HG03175 (cell line): ENCODE results near the gene YPEL3.
A peak's percentile ranks its signal among the peaks of the same experiment; 100 is the strongest.
"Not testable (repeated sequence)": the region's sequence is repeated elsewhere in the genome, so short reads cannot be mapped to it uniquely, and the experiment has no call there.

Experiments
- ATAC-seq: cut with Tn5 transposase; IDR thresholded peaks from one replicate; pipeline ENCODE4 v1.9.1; 2021; ENCODE audit warnings: mild to moderate bottlenecking, moderate library complexity; ENCODE audit not compliant: unreplicated experiment

Gene YPEL3

DNA sequence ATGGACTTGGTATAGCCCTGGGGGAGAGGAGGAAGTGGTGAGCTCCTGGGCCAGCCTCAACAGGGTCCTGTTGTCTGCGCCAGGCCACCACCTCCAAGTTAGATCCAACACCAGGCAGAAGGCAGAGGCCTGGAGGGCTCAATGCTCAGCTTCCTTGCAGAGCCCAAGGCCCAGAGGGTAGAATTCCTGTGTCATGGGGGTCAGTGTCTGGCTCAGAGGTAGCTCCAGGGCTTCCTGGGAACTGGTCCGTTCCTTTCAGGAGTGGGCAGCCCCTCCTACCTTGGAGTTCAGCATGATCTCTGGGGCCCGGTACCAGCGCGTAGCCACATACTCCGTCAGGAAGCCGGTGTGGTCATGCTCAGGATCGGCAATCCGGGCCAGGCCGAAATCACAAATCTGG is 21.8 kb upstream of the YPEL3 start:
- ATAC-seq = no peak

- ATAC-seq = no peak
Observed at GRCh38 chr16:30116291-30117207, 20.5 kb upstream of the YPEL3 start.

GRCh38 chr16:30115238-30115637 is 19.2 kb upstream of the YPEL3 start:
- no peak for ATAC-seq

DNA sequence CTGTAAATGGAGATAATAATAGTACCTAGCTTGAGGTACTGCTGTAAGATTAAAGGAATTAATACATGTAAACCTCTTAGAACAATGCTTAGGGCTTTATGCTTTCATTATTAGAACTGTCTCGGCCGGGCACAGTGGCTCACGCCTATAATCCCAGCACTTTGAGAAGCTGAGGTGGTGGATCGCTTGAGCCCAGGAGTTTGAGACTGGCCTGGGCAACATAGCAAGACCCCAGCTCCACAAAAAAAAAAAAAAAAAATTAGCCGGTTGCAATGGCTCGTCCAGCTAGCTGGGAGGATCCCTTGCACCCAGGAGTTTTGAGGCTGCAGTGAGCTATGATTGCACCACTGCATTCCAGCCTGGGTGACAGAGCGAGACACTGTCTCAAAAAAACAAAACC is 18.8 kb upstream of the YPEL3 start:
- ATAC-seq = not testable (repeated sequence)

- no peak for ATAC-seq
Observed at GRCh38 chr16:30114411-30114810, 18.4 kb upstream of the YPEL3 start.

DNA sequence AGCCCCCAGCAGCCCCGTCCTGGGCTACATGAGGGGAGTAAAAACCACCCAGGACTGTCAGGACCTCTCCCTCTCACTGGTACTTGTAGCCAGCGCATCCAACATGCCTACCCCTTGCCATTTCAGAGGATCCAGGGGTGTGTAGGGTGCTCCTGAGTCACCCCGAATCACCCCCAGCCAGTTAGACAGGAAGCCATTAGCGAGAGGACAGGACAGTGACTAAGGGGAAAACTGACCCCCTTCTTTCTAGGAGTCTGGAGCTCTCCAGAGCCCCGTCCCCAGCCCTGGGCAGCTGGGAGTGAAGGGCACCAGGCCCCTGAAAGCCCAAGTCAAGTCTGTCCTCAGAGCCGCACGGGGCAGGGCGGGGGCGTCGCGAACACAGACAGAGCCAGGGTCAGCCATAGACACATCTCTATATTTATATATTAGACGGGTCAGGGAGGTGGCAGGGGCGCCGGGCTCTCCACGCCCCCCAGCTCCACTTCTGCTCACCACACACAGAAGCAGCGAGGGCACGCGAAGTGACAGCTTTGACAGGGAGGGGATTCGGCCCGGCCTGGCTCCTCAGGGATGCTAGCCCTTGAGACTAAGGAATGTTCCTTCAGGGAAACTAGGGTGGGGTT is 17.8 kb upstream of the YPEL3 start:
- no peak for ATAC-seq

GRCh38 chr16:30113031-30113710 is 17.2 kb upstream of the YPEL3 start, which contains the start of gene GDPD3:
TSS of gene GDPD3 (minus strand) at chr16:30113537. CDS start at chr16:30113478, 59 bp downstream.
- ATAC-seq = no peak

DNA sequence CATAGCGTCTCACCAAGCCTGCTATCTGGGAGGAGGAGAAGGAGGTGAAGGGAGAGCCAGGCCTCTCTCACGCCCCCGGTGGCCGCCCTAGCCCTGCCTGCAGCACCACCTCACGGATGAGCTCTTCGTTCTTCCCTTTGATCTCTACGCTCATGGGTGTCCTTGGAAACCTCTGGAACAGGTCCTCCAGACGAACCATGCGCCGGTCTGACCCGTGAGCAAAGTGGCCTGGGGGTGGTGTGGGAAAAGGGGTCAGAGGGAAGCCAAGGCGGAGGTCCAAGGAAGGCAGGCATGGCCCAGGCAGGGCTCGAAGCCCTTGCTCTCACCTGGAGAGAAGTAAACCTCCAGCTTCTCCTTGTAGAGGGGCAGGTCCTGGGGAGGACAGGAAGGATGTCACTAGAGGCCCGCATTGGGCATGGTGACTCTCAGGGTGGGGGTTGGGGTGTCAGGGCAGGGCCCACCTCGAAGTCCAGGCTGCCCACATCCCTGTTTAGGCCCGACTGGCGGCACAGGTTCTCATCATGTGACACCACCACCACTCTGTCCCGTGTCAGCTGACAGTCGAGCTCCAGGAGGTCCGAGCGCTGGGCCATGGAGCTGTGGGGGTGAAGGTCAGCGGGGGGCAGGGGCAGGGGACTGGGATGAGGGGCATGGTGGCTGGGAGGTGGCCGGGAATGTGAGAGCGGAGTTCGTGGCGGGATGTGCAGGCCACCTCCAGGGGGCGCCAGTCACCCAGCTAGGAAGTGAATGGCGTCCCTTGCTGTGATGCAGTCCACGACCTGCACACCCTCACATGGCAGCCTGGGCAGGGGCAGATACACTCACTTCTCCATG is 16.4 kb upstream of the YPEL3 start:
- no peak for ATAC-seq

DNA sequence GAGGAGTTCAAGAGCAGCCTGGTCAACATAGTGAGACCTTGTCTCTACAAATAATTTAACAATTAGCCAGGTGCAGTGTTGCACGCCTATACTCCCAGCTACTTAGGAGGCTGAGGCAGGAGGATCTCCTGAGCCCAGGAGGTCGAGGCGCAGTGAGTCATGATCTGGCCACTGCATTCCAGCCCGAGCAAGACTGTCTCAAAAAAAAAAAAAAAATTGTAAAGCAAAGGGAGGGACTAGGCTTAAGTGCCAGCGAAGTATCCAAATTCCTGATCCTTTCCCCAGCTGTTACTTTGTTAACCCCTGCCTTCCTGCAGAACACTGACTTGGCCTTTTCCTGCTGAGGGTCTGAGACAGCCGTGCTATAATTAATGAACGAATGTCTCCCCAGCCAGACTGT is 14.6 kb upstream of the YPEL3 start:
- no peak for ATAC-seq

DNA sequence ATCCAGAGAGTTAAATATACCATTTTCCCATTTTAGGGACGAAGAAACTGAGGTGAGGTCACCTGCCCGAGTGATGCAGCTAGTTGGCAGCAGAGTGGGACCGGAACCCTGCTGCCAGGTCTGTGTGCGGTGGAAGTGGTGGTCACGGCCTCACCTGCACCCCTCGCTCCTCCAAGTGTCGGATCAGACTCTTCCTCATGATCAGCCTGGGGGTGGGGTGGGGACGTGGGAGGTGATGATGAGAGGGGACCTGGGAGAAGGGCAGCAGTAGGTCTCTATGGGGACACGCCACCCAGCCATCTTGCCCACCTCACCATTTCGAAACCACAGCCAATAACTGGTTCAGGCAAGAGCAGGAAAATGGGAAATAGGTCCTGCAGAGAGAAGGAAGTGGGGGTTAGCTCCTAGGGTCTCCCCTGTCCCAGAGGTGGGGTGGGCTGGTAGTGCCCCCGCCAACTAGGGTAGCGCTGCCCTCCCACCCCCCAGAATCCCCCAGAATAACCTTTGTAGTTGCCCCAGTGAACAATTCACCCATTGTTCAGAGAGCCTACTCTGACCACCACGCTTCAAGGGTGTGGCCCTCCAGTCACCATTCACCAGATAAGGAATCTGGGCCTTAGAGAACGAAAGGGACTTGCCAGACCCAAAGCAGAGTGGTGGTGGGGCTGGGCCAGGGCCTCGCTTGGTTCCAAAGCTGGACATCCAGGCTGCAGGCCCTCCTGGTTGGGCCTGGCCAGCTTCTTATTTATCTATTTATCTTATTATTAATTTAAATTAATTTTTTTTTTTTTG is 12.2 kb upstream of the YPEL3 start:
- ATAC-seq = no peak

DNA sequence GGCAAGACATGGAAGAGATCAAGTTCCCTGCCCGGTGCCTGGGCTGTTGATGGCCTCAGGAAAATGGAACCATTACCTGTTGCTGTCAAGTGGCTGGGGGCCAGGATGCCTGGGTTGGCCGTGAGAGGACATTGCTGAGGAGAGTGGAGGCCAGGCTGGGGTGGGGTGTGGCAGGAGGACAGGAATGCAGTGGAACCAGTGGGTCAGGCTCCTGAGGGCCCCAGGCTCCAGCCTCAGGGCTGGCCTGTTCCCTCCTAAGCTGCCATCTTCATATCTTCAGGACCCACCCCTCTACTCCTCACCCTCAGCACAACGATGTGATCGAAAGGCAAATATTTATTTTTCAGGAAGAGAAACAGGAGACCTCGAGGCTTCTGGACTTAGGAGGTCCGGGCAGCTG is 8.5 kb upstream of the YPEL3 start:
- ATAC-seq = no peak

- ATAC-seq = no peak
Observed at GRCh38 chr16:30104090-30104489, 8.1 kb upstream of the YPEL3 start.

DNA sequence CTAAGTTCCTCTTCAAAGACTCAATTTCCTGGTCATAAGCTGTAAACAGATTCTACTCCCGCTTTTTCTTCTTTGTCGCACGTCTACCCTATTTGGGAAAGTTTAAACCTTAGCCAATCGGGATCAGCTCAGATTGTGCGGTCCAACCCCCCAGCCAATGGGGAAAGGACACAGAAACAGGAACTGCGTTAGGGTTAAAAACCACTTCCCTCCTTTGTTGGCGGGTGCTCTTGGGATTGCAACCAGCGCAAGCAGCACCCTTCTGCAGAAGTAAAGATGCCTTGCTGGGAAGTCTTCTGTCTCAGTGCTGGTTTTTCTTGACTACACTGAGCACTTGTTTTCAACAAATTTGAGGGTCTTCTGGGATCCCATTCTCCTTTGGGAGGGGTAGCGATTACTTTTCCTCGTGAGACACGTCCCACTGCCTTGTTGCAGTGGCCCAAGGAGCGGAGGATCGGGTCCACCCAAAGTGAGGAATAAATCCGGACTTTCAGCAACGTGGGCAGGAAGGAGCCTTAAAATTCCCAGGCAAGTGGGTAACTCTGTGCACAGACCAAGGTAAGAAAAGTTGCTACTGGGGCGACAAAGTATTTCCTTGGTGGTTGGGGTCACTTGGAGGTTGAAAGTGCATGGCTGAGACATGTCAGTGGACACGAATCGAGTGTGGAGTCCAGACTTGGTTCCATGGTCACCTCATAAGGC is 1.0 kb upstream of the YPEL3 start:
- no peak for ATAC-seq

- ATAC-seq = no peak
Observed at GRCh38 chr16:30095166-30096078, 591 bp downstream of the YPEL3 start.

DNA sequence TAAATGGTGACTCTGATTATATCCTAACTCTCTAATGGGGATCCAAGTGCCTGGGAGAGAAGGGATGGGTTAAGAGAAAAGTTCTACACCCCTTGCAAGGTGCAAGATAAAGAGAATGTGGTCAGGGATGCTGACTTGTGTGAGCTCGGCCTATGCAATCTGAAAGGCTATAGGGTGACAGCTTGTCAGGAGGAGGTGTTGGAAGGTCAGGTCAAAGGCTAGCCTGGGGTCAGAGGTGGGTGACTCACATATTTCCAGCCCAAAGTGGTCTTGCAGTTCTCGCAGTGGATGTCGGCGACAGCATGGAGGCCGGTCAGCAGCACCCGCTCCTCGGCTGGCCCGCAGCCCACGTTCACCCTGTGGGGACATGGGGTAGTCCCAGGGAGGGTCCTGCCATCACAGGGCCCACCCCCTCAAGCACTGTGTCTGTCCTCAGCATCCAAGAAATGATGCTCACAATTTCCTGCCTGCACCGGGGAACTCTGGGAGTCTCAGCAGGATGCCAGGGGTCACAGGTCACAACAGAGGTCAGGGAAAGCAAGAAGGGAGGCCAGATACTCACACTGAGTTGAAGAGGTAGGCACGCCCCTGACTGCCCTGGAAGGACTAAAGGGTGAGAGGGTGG is 1.4 kb downstream of the YPEL3 start:
- ATAC-seq = no peak

- ATAC-seq = peak; percentile 45
Observed at GRCh38 chr16:30092373-30093010, 3.5 kb downstream of the YPEL3 start.
